Brain microvascular endothelial cell (primary cell): ENCODE results near the gene ZBTB7A.

Source experiments
- DNase-seq: peaks from one replicate; pipeline ENCODE4 v3.0.0-alpha.2; 2020
- H3K27ac ChIP-seq: fragments of 250-450 bp; sonication (Bioruptor Pico); 2 replicates; pipeline ENCODE4 v1.5.1; 2020; ENCODE audit warnings: mild to moderate bottlenecking, moderate library complexity
- H3K27me3 ChIP-seq: fragments of 250-450 bp; sonication (Bioruptor Pico); replicated peaks from 2 replicates; pipeline ENCODE4 v1.5.1; 2020; ENCODE audit warnings: mild to moderate bottlenecking
- H3K36me3 ChIP-seq: fragments of 250-450 bp; sonication (Bioruptor Pico); replicated peaks from 2 replicates; pipeline ENCODE4 v1.5.1; 2020; ENCODE audit warnings: mild to moderate bottlenecking
- H3K4me3 ChIP-seq: 2 replicates; pipeline ENCODE4 v1.5.1; 2011; ENCODE audit warnings: low read depth, mild to moderate bottlenecking, control low read depth, low read length, moderate library complexity
- CTCF ChIP-seq: IDR thresholded peaks from 2 replicates; pipeline ENCODE4 v1.5.1; 2011; ENCODE audit warnings: low read depth, mild to moderate bottlenecking, moderate library complexity, low read length, control low read depth, inconsistent platforms; ENCODE audit errors: missing control alignments
- in situ Hi-C: cut with HindIII; loops from 2 replicates; pipeline ENCODE4 v1.10.0; 2017; ENCODE audit warnings: low sequenced_read_pairs, low pct_ligation_motif_present

ZBTB7A gene

GRCh38 chr19:4069331-4069959, 2.7 kb upstream of the ZBTB7A start:
- Histone ChIP-seq H3K27me3 (no peaks in the 10 kb centered on the region), H3K4me3 (no peak overlapping the region), H3K27ac (no peak overlapping the region), H3K36me3 (no peaks in the 10 kb centered on the region)
- no peak for DNase-seq
- in situ Hi-C loops, result no loop called here
- no peak for TF ChIP-seq CTCF

GRCh38 chr19:4068047-4068966, 1.6 kb upstream of the ZBTB7A start:
- in situ Hi-C loops, result no loop called here
- Histone ChIP-seq H3K36me3 (peaks cover 5% of the 10 kb centered on the region), H3K27me3 (no peaks in the 10 kb centered on the region), H3K4me3 (peak overlapping the region; percentile 71), H3K27ac (no peak overlapping the region)
- DNase-seq, result no peak
- no peak for TF ChIP-seq CTCF

GRCh38 chr19:4067396-4068046, 822 bp upstream of the ZBTB7A start:
- peaks cover 11% of the 10 kb centered on the region for H3K36me3 ChIP-seq
- peak overlapping the region; percentile 71 for H3K4me3 ChIP-seq
- DNase-seq, result no peak
- no peak overlapping the region for H3K27ac ChIP-seq
- H3K27me3 ChIP-seq, result no peaks in the 10 kb centered on the region
- in situ Hi-C loops, result no loop called here
- TF ChIP-seq CTCF, result no peak

GRCh38 chr19:4066176-4066606, 508 bp downstream of the ZBTB7A start:
- DNase-seq, result no peak
- H3K4me3 ChIP-seq, result peak overlapping the region; percentile 71
- in situ Hi-C loops, result no loop called here
- H3K36me3 ChIP-seq, result peaks cover 20% of the 10 kb centered on the region
- TF ChIP-seq CTCF, result no peak
- peak overlapping the region; percentile 2 for H3K27ac ChIP-seq
- no peaks in the 10 kb centered on the region for H3K27me3 ChIP-seq

- no peak for TF ChIP-seq CTCF
- H3K36me3 ChIP-seq, result peaks cover 20% of the 10 kb centered on the region
- DNase-seq, result peak; percentile 91
- peak overlapping the region; percentile 56 for H3K27ac ChIP-seq
- H3K27me3 ChIP-seq, result no peaks in the 10 kb centered on the region
- in situ Hi-C loops, result no loop called here
- peak overlapping the region; percentile 71 for H3K4me3 ChIP-seq
Measured at GRCh38 chr19:4065430-4066175, 1.1 kb downstream of the ZBTB7A start.
